Large intestine (tissue), 3 donors: ENCODE measurements around the gene PCID2. TPM values are rescaled to one million over a fixed set of nuclear protein-coding genes. Genes with fewer than 3 reads are reported as not detected.

ENCODE experiments used
- DNase-seq, 2 donors: peaks; one replicate each; pipeline versions ENCODE4 v3.0.0 to v3.0.0-alpha.2; 2013
- H3K27ac ChIP-seq: one replicate; pipeline ENCODE4 v1.5.1; 2013; ENCODE audit warnings: low read length
- H3K27me3 ChIP-seq: 2 replicates; pipeline ENCODE4 v1.6.1; 2013; ENCODE audit warnings: low read length; ENCODE audit not compliant: control insufficient read depth, insufficient read depth
- H3K36me3 ChIP-seq: 2 replicates; pipeline ENCODE4 v1.6.1; 2013; ENCODE audit warnings: low read length; ENCODE audit not compliant: control insufficient read depth, insufficient read depth
- H3K4me1 ChIP-seq: one replicate; pipeline ENCODE4 v1.6.1; 2013; ENCODE audit warnings: low read length; ENCODE audit not compliant: control insufficient read depth, insufficient read depth
- H3K4me3 ChIP-seq: one replicate; pipeline ENCODE4 v1.5.1; 2013; ENCODE audit warnings: low read length
- H3K9me3 ChIP-seq: one replicate; pipeline ENCODE4 v1.6.1; 2013; ENCODE audit warnings: mild to moderate bottlenecking, low read depth, low read length, moderate library complexity; ENCODE audit not compliant: control insufficient read depth
- WGBS: methylation state at CpG from one replicate; pipeline ENCODE4 v1.1.5; 2013; ENCODE audit warnings: low lambda C conversion rate; ENCODE audit not compliant: insufficient coverage; 5-methylcytosine and 5-hydroxymethylcytosine counted together
- polyA plus RNA-seq: library from polyadenylated mRNA; unstranded; fragments of 120-200 nt; gene quantifications from one replicate; pipeline ENCODE4 v1.2.1, GENCODE V29; 2013

Gene PCID2
- polyA plus RNA-seq, 1 donor, result 52.0 TPM

- Histone ChIP-seq H3K36me3 (peaks cover 2% of the 10 kb centered on the region), H3K27ac (no peak overlapping the region), H3K27me3 (peaks cover 4% of the 10 kb centered on the region), H3K9me3 (peaks cover 3% of the 10 kb centered on the region), H3K4me3 (no peak overlapping the region), H3K4me1 (peaks cover 6% of the 10 kb centered on the region)
- no peak for DNase-seq
- WGBS, result 100% methylated on average over 3 of the region's 38 CpGs
Measured at GRCh38 chr13:113148940-113149503, 59.4 kb downstream of the PCID2 start.

DNA sequence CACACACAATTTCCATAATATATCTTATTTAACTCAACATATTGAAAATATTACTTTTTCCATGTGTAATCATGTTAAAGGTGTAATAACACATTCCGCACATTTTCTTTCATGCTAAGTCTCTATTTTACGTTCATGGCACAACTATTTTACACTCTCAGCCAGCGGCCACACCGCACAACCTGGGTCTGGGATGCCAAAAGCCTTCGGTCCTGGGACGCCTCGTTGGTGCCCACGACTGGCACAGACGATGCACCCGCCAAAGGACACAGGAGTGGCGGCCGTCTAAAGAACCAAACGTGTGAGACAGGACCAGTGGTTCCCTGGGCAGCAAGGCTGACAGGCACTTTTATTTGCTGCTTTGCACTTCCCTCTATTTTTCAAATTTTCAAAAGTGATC is 60.1 kb downstream of the PCID2 start:
- H3K9me3 ChIP-seq, result peaks cover 3% of the 10 kb centered on the region
- no peak overlapping the region for H3K4me3 ChIP-seq
- H3K27ac ChIP-seq, result no peak overlapping the region
- DNase-seq, result no peak
- H3K36me3 ChIP-seq, result peaks cover 7% of the 10 kb centered on the region
- WGBS, result 96% methylated on average over 5 of the region's 13 CpGs
- H3K4me1 ChIP-seq, result peaks cover 4% of the 10 kb centered on the region
- H3K27me3 ChIP-seq, result peaks cover 4% of the 10 kb centered on the region

DNA sequence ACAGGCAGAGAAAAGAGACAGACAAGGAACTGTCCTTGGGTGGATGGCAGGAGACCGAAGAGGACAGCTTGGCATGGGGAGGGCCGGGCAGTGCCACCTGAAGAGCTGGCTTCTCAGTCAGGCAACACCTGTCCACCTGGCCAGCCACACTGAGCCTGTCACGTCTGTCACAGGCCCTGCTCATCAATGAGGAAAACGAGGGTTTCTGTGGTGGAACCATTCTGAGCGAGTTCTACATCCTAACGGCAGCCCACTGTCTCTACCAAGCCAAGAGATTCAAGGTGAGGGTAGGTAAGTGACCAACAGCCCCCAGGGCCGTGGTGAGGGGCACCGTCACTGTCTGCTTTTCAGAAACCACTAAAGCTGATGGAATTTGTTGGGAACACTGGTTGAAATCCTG is 61.3 kb downstream of the PCID2 start:
- H3K27ac ChIP-seq, result no peak overlapping the region
- peaks cover 3% of the 10 kb centered on the region for H3K9me3 ChIP-seq
- peaks cover 3% of the 10 kb centered on the region for H3K27me3 ChIP-seq
- no CpG with 5 or more reads among the region's 8 CpGs for WGBS
- no peak for DNase-seq
- peaks cover 10% of the 10 kb centered on the region for H3K36me3 ChIP-seq
- no peaks in the 10 kb centered on the region for H3K4me1 ChIP-seq
- no peak overlapping the region for H3K4me3 ChIP-seq

DNA sequence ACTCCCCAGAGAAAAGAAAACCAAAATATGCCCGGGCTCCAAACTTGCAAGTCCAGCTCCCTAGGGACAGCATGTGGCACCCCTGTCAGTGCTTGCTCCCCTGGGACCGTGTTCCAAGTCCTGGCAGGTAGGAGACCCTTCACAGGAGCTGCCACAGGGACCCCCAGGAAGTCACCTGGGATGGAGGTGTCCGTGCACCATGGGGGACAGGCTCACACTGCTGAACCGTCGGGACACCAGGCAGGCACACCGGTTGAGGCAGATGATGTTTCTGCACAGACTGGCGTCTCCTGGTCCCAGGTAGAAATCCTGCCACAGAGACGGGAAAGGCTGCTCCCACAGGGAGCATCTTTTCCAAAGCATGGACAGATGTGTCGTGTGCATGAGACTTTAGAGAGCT is 61.7 kb downstream of the PCID2 start:
- H3K36me3 ChIP-seq, result peaks cover 11% of the 10 kb centered on the region
- H3K27me3 ChIP-seq, result no peaks in the 10 kb centered on the region
- H3K4me1 ChIP-seq, result no peaks in the 10 kb centered on the region
- peaks cover under 1% of the 10 kb centered on the region for H3K9me3 ChIP-seq
- WGBS, result no CpG with 5 or more reads among the region's 9 CpGs
- H3K27ac ChIP-seq, result no peak overlapping the region
- no peak for DNase-seq
- H3K4me3 ChIP-seq, result no peak overlapping the region

GRCh38 chr13:113145911-113146598 is 62.4 kb downstream of the PCID2 start:
- H3K27ac ChIP-seq, result no peak overlapping the region
- DNase-seq, result no peak
- H3K27me3 ChIP-seq, result no peaks in the 10 kb centered on the region
- no peak overlapping the region for H3K4me3 ChIP-seq
- peaks cover 18% of the 10 kb centered on the region for H3K36me3 ChIP-seq
- no CpG with 5 or more reads among the region's 15 CpGs for WGBS
- no peaks in the 10 kb centered on the region for H3K4me1 ChIP-seq
- no peaks in the 10 kb centered on the region for H3K9me3 ChIP-seq

- Histone ChIP-seq H3K9me3 (no peaks in the 10 kb centered on the region), H3K27me3 (no peaks in the 10 kb centered on the region), H3K4me1 (no peaks in the 10 kb centered on the region), H3K36me3 (peaks cover 24% of the 10 kb centered on the region), H3K27ac (no peak overlapping the region), H3K4me3 (no peak overlapping the region)
- no peak for DNase-seq
- WGBS, result 90% methylated on average over 2 of the region's 12 CpGs
Measured at GRCh38 chr13:113145496-113145895, 63.0 kb downstream of the PCID2 start.

- Histone ChIP-seq H3K9me3 (no peaks in the 10 kb centered on the region), H3K4me3 (no peak overlapping the region), H3K4me1 (no peaks in the 10 kb centered on the region), H3K36me3 (peaks cover 27% of the 10 kb centered on the region), H3K27ac (no peak overlapping the region), H3K27me3 (no peaks in the 10 kb centered on the region)
- WGBS, result no CpG with 5 or more reads among the region's 12 CpGs
- DNase-seq, result no peak
Measured at GRCh38 chr13:113144255-113144629, 64.2 kb downstream of the PCID2 start.

GRCh38 chr13:113143466-113144254 is 64.8 kb downstream of the PCID2 start:
- no peak overlapping the region for H3K4me3 ChIP-seq
- no peaks in the 10 kb centered on the region for H3K9me3 ChIP-seq
- DNase-seq, result no peak
- H3K27ac ChIP-seq, result no peak overlapping the region
- no CpG with 5 or more reads among the region's 39 CpGs for WGBS
- no peaks in the 10 kb centered on the region for H3K27me3 ChIP-seq
- H3K36me3 ChIP-seq, result peaks cover 27% of the 10 kb centered on the region
- peaks cover 4% of the 10 kb centered on the region for H3K4me1 ChIP-seq

DNA sequence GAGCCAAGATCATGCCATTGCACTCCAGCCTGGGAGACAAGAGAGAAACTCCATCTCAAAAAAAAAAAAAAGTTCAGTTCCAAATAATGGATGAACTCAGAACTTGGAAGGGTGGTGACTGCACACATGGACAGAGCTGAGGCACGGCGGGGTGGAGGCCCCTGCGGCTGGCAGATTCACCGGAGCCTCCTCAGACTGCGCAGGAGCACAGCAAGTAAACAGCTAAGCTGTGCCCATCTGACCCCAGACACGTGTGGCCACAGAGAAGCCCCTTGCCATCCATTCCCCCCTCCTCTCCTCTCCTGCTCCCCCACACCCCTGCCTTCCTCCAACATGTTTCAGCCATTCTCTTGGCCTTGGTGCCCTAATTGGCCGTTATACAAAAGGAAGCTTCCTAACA is 65.6 kb downstream of the PCID2 start:
- Histone ChIP-seq H3K27ac (no peak overlapping the region), H3K4me1 (peaks cover 4% of the 10 kb centered on the region), H3K4me3 (no peak overlapping the region), H3K9me3 (no peaks in the 10 kb centered on the region), H3K27me3 (no peaks in the 10 kb centered on the region), H3K36me3 (peaks cover 27% of the 10 kb centered on the region)
- DNase-seq, result no peak
- WGBS, result no CpG with 5 or more reads among the region's 7 CpGs

DNA sequence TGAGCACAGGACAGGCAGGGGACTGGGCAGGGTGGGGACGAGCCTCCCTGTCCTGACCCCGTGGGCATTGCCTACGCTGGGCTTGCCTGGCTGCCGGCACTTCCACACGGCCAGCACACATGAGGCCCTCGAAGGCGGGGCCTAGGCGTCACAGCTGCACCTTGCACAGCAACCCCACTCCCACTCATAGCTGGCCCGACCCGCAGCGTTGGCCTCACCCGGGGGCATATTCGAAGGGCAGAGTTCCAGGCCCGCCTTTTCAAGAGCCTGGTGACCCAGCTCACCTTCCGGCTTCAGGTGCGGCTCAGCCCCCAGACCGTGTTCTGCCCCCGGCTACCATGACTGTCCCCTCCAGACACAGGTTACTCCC is 66.9 kb downstream of the PCID2 start:
- H3K36me3 ChIP-seq, result peaks cover 27% of the 10 kb centered on the region
- no peak for DNase-seq
- H3K27ac ChIP-seq, result no peak overlapping the region
- H3K9me3 ChIP-seq, result no peaks in the 10 kb centered on the region
- peaks cover 7% of the 10 kb centered on the region for H3K4me1 ChIP-seq
- no peaks in the 10 kb centered on the region for H3K27me3 ChIP-seq
- no CpG with 5 or more reads among the region's 18 CpGs for WGBS
- H3K4me3 ChIP-seq, result no peak overlapping the region
